Activated T-cell treated with anti-CD3 and anti-CD28 coated beads, Interleukin-2, amount 50 U/mL, for 48 hours (primary cell): ENCODE measurements around the gene PDIA6.

ENCODE experiments used
- DNase-seq, 2 experiments: peaks; one replicate each; pipeline ENCODE4 v3.0.0-alpha.2; 2020

PDIA6 gene

GRCh38 chr2:10778724-10779115 is 33.9 kb downstream of the PDIA6 start:
- DNase-seq: no peak

DNA sequence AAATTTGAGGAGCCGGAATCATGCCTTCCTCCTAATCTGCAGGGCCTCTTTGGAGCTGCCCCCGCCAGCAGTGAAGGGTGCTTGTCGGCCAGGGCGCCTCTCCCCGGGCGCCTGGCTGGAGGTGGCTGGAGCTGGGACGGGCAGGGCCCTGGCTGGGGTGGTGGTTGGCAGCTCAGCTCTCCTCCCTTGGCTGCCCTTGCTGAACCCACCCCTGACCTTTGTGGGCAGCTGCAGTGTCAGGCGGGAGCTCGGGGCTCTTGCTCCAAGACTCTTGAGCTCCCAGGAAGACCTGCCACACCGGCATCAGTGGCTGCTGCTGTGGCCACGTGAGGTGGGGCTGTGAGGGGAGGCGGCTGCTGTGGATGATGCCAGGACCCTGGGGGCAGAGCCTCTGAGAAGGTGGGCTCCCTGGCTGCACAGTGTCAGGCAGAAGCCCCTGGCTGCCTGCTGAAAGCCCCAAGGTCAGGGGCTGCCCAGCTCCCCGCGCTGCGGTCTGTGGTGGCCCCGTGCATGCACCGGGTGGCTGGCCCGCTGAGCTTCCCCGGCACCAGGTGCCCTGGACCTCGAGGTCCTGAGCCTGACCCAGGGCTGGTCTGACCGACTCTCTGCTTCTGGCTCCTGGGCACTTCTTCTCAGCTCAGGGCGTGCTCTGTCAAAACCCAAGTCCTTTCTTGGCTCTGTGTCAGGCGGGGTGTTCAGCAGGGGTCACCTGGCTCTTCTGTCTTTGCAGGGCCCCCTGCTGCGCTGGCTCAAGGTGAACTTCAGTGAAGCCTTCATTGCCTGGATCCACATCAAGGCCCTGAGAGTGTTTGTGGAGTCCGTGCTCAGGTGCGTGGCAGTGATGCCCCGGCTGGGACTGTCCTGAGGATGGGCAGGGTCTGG is 34.5 kb downstream of the PDIA6 start:
- no peak for DNase-seq

GRCh38 chr2:10777111-10777841 is 35.3 kb downstream of the PDIA6 start:
- DNase-seq: no peak

DNA sequence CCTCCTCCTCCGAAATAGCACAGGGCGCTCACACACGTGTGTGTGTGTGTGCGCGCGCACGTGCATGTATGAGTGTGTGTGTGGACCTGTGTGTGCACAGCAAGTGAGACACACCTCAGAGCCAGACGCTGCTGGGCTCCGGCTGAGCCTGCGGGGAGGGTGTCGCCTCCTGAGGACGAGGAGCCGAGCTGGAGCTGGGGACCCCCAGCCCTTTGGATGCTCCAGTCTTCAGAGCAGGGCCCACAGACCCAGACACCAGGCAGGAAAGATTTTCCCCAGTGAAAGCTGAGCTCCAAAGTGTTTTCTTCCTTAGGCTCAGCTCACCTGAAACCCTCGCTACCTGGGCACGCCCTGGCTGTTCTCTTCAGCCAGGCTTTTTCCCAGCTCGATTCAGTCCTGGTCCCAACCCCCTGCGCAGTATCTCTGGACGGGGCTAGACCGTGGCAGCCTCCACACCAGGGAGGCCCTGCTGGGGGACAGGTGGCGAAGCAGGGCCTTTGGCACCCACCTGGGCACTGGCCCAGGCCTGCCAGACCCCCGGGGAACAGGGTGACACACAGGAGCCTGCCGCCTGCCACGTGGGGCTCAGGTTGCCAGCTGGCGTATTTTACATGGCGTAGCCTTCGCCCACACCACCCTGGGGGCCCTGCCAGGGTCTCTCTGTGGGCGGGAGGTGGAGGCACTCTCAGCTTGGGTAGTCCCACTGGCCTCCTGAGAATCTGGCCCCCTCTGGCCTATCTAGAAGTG is 36.2 kb downstream of the PDIA6 start:
- DNase-seq: no peak

- DNase-seq: no peak
Observed at GRCh38 chr2:10775831-10776230, 36.8 kb downstream of the PDIA6 start.

- DNase-seq: no peak
Observed at GRCh38 chr2:10775021-10775780, 37.4 kb downstream of the PDIA6 start.

DNA sequence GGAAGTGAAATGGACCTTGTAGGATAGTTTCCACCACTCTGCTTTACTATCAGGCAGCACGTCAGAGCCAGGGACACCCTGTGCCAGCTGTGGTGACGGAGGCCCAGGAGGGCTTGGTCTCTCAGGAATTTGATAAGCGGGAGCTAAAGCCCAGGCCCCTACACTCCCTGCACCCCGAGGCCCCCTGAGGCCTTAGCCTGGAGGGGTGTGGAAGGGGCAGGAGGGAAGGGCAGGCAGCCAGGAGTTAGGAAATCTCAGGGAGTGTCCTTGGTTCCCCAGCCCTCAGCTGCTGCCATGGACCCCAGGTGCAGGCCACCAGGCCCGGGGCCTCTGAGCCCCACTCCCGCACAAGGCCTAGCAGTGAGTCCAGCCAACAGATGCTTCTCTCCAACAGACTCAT is 38.2 kb downstream of the PDIA6 start:
- DNase-seq: no peak

- DNase-seq: no peak
Observed at GRCh38 chr2:10773821-10774341, 38.7 kb downstream of the PDIA6 start.

GRCh38 chr2:10772868-10773215 is 39.7 kb downstream of the PDIA6 start:
- no peak for DNase-seq

DNA sequence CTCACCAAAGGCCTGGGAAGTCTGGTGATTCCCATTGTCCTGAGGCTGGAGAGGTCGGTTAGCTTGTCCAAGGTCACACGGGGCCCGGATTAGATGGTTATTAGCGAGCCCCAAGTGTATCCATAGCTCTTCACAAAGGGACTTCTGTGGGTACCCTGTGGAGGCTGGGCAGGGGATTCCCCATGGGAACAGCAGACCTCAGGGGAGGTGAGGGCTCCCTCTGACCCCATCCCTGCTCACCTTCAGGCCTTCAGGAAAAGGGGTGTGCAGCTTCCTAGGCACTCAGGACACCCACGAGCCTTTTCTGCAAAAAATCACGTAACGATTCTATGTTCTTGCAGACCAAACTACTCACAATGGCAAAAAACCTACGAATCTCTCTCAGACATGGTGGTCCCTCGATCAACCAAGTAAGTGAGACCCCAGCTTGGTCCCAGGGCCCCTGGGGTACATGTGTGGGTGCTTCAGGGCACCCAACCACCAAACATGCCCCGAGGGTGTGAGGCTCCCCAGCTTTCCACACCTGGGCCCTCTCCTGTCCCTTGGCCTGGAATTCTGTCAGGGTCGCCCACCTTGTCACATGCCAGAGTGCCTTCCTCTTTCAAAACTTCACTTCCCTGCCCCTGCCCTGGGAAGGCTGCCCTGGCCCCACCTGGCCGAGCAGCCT is 40.3 kb downstream of the PDIA6 start:
- no peak for DNase-seq

DNA sequence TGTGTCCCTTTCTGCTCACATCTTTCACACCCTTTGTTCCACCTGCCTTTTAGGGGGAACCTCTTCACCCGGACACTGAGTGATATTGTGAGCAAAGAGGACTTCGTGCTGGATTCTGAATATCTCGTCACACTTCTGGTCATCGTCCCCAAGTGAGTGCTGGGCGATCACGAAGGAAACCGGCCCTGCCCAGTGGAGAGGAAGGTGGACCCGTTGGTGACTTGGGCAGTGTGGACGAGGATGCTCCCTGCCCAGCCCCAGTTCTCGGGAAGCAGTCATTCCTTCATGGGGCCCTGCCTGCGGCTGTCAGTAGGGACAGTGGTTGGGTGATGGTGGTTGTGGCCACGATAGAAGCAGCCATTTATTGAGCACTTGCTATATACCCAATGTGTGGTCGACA is 40.8 kb downstream of the PDIA6 start:
- DNase-seq: no peak

- DNase-seq: no peak
Observed at GRCh38 chr2:10770956-10771750, 41.4 kb downstream of the PDIA6 start.

- DNase-seq: no peak
Observed at GRCh38 chr2:10768063-10768507, 44.5 kb downstream of the PDIA6 start.

GRCh38 chr2:10765914-10766313 is 46.7 kb downstream of the PDIA6 start:
- DNase-seq: no peak

DNA sequence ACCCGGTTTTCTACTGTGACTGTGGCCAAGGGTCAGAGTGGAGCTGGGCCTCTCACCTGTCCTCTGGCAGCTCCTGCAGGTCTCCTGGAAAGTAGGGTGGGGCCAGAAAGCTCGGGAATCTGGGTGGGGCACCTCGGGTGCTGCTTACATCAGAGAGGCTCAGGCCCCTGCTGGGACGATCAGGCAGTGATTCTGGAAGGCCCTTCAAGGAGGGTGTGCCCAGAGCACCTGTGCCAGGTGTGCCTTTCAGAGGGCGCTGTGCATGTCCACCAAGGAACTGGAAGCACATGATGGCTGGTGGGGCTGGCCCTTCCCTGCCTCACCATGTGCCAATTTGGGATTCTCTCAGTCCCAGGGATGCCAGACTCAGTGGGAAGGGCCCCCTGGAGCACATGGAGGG is 47.1 kb downstream of the PDIA6 start:
- DNase-seq: no peak

DNA sequence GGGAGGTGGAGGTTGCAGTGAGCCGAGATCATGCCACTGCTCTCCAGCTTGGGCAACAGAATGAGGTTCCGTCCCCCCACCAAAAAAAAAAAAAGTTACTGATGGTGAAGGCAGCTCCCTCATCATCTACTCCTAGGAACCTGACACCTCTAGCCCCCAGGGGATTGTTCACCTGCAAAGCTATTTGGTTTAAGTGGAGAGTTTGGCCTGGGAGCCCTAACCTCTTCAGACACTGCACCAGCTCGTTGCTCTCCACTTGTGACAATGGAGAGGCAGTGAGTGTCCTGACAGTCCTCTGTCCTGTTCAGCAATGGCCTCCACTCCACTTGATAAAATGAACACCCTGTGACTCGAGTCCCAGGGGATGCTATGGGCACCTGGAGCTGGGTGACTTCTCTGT is 47.7 kb downstream of the PDIA6 start:
- DNase-seq: no peak

DNA sequence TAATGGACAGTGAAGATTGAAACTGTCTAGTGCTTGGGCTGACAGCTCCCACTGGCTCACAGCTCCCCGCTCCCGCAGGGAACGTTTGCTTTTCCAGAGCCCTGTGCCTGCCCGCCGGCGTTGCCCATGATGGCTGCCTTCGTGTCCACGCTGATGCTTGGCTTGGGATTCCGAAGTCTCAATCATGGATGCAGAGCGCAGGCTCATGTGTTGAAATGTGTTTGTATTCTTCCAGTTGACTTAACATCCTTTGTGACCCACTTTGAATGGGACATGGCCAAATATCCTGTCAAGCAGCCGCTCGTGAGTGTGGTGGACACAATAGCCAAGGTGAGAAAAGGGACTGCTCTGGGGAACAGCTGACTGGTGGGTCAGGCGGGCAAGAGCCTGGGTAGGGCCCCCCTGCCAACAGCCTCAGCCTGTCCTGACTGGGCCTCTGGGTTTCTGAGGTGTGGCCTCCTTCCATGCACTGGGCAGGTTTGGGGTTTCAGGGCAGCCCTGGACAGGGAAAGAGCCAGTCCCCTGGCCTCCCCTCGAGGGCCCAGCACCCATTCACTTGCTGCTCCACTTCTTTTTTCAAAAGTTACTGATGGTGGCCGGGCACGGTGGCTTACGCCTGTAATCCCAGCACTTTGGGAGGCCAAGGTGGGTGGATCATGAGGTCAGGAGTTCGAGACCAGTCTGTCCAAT is 48.3 kb downstream of the PDIA6 start:
- no peak for DNase-seq

GRCh38 chr2:10763461-10763800 is 49.2 kb downstream of the PDIA6 start:
- DNase-seq: no peak

GRCh38 chr2:10762651-10763460 is 49.7 kb downstream of the PDIA6 start:
- DNase-seq: no peak

DNA sequence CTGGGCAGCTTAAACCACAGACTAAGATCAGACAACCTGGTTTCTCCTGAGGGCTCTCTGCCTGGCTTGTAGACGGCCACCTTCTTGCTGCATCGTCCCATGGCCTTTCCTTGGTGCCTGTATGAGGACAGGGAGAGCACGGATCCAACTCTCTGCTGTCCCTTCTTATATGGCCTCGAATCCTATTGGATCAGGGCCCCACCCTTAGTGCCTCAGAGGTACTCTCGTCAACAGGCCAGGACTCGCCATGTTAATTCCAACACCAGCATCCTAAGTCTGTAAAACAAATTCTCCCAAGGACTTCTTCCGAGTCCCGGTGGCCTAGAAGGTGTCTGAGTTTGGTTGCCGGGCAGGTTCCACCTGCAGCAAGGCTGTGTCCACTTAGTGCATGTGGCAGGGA is 51.0 kb downstream of the PDIA6 start:
- DNase-seq: no peak
